HEK293 (cell line): ENCODE measurements around the gene C21orf91.

Experiments used
- CTCF ChIA-PET: fragments of 350-600 bp; formaldehyde crosslinking; extraction: SDS; loops from one replicate; lab custom pipeline; 2021; ENCODE audit warnings: antibody characterized with exemption; lab: Yijun Ruan, JAX
- POLR2A ChIA-PET: fragments of 300-600 bp; formaldehyde crosslinking; extraction: SDS; loops from one replicate; lab custom pipeline; 2020; ENCODE audit warnings: antibody characterized with exemption, inconsistent platforms; lab: Yijun Ruan, JAX
- H3K27ac ChIP-seq: fragments of 200-500 bp; sonication (Bioruptor generic); 2 replicates; pipeline ENCODE4 v1.5.1; 2014; ENCODE audit warnings: low read depth, low read length, control low read depth, inconsistent platforms; ENCODE audit errors: extremely low read depth
- H3K36me3 ChIP-seq, 2 experiments: fragments of 200-500 bp in 1 of 2; sonication (Bioruptor generic) in 1 of 2; 1 replicate in 1 of 2; 2 replicates in 1 of 2; pipeline ENCODE4 v1.5.1; 2014 to 2017; ENCODE audit warnings: inconsistent platforms in 2 of 2, low read length in 2 of 2; ENCODE audit not compliant: control insufficient read depth in 2 of 2, insufficient read depth in 1 of 2
- H3K4me1 ChIP-seq: fragments of 200-500 bp; sonication (Bioruptor generic); 2 replicates; pipeline ENCODE4 v1.5.1; 2014; ENCODE audit warnings: mild to moderate bottlenecking, low read length, inconsistent platforms; ENCODE audit not compliant: control insufficient read depth, insufficient read depth
- H3K4me3 ChIP-seq: 2 replicates; pipeline ENCODE4 v1.5.1; 2011; ENCODE audit warnings: low read depth, mild to moderate bottlenecking, control low read depth, low read length, moderate library complexity
- H3K9me3 ChIP-seq: fragments of 200-500 bp; sonication (Bioruptor generic); 2 replicates; pipeline ENCODE4 v1.5.1; 2014; ENCODE audit warnings: low read depth, low read length, inconsistent platforms; ENCODE audit not compliant: control insufficient read depth, insufficient read depth
- BCL11B ChIP-seq: fragments of 450-650 bp; formaldehyde crosslinking; IDR thresholded peaks from 2 replicates; pipeline ENCODE4 v1.5.1; 2016; ENCODE audit warnings: low read depth, missing biosample characterization, missing genetic modification characterization
- GLI2 ChIP-seq: fragments of 450-650 bp; formaldehyde crosslinking; IDR thresholded peaks from 2 replicates; pipeline ENCODE4; 2017; ENCODE audit warnings: missing biosample characterization, missing genetic modification characterization, low read depth, borderline replicate concordance
- HIC1 ChIP-seq: fragments of 450-650 bp; formaldehyde crosslinking; IDR thresholded peaks from 2 replicates; pipeline ENCODE4 v1.5.1; 2016; ENCODE audit warnings: missing biosample characterization, missing genetic modification characterization
- RBAK ChIP-seq: fragments of 450-650 bp; formaldehyde crosslinking; IDR thresholded peaks from 2 replicates; pipeline ENCODE4 v1.5.1; 2016; ENCODE audit warnings: missing biosample characterization, missing genetic modification characterization
- TRIM28 ChIP-seq: IDR thresholded peaks from 2 replicates; pipeline ENCODE4 v1.6.1; 2011; ENCODE audit warnings: low read length, control low read depth, borderline replicate concordance
- ZBTB8A ChIP-seq: fragments of 450-650 bp; formaldehyde crosslinking; IDR thresholded peaks from 2 replicates; pipeline ENCODE4 v1.5.1; 2016; ENCODE audit warnings: missing biosample characterization, missing genetic modification characterization
- ZNF112 ChIP-seq: fragments of 450-650 bp; formaldehyde crosslinking; IDR thresholded peaks from 2 replicates; pipeline ENCODE4 v1.5.0; 2017; ENCODE audit warnings: missing biosample characterization, missing genetic modification characterization
- ZNF169 ChIP-seq: fragments of 450-650 bp; formaldehyde crosslinking; IDR thresholded peaks from 2 replicates; pipeline ENCODE4 v1.5.1; 2016; ENCODE audit warnings: missing biosample characterization, missing genetic modification characterization
- ZNF24 ChIP-seq: fragments of 450-650 bp; formaldehyde crosslinking; IDR thresholded peaks from 2 replicates; pipeline ENCODE4 v1.5.1; 2016; ENCODE audit warnings: missing biosample characterization, missing genetic modification characterization
- ZNF391 ChIP-seq: fragments of 450-650 bp; formaldehyde crosslinking; IDR thresholded peaks from 2 replicates; pipeline ENCODE4 v1.5.1; 2016; ENCODE audit warnings: low read depth, missing biosample characterization, missing genetic modification characterization, borderline replicate concordance
- ZNF404 ChIP-seq: fragments of 450-650 bp; formaldehyde crosslinking; IDR thresholded peaks from 2 replicates; pipeline ENCODE4 v1.5.1; 2017; ENCODE audit warnings: missing biosample characterization, missing genetic modification characterization
- ZNF518A ChIP-seq: fragments of 450-650 bp; formaldehyde crosslinking; conservative IDR thresholded peaks from 2 replicates; pipeline ENCODE4 v1.5.1; 2016; ENCODE audit warnings: low read depth, missing biosample characterization, missing genetic modification characterization
- ZNF645 ChIP-seq: fragments of 450-650 bp; formaldehyde crosslinking; IDR thresholded peaks from 2 replicates; pipeline ENCODE4; 2016; ENCODE audit warnings: missing biosample characterization, missing genetic modification characterization
- ZNF670 ChIP-seq: fragments of 450-650 bp; formaldehyde crosslinking; IDR thresholded peaks from 2 replicates; pipeline ENCODE4 v1.5.1; 2016; ENCODE audit warnings: missing biosample characterization, missing genetic modification characterization, low read depth
- ZNF747 ChIP-seq: fragments of 450-650 bp; formaldehyde crosslinking; IDR thresholded peaks from 2 replicates; pipeline ENCODE4 v1.5.1; 2016; ENCODE audit warnings: missing biosample characterization, missing genetic modification characterization
- ZNF768 ChIP-seq: fragments of 450-650 bp; formaldehyde crosslinking; IDR thresholded peaks from 2 replicates; pipeline ENCODE4 v1.5.1; 2018; ENCODE audit warnings: missing biosample characterization, mild to moderate bottlenecking, missing genetic modification characterization
- ZSCAN30 ChIP-seq: fragments of 450-650 bp; IDR thresholded peaks from 2 replicates; pipeline ENCODE4 v1.5.1; 2018; ENCODE audit warnings: missing biosample characterization, mild to moderate bottlenecking, missing genetic modification characterization, moderate library complexity

Gene C21orf91

GRCh38 chr21:17781524-17781923, 37.6 kb downstream of the C21orf91 start:
- Histone ChIP-seq H3K27ac (no peak overlapping the region), H3K9me3 (no peaks in the 10 kb centered on the region), H3K36me3 (peaks cover 5 to 13% of the 10 kb centered on the region in 2 experiments; a peak in 2 of 3 replicates), H3K4me3 (no peak overlapping the region), H3K4me1 (peaks cover 7% of the 10 kb centered on the region; the same call in 1 of the 2 replicates)
- TF ChIP-seq ZNF391 (tag by site-specific recombination) (no peak), ZNF768 (no peak), ZSCAN30 (tag by site-specific recombination) (no peak), ZNF747 (tag by site-specific recombination) (no peak), ZBTB8A (tag by site-specific recombination) (no peak), TRIM28 (no peak), ZNF112 (no peak), ZNF404 (tag by site-specific recombination) (no peak), ZNF169 (tag by site-specific recombination) (no peak), ZNF645 (tag by site-specific recombination) (no peak), ZNF670 (tag by site-specific recombination) (no peak), RBAK (tag by site-specific recombination) (no peak), ZNF518A (tag by site-specific recombination) (no peak), GLI2 (no peak), ZNF24 (tag by site-specific recombination) (no peak)
- ChIA-PET POLR2A (no interaction called here), CTCF (interaction anchor here (0.6 to 1.4 kb wide), 4 partner anchors 21 to 339 kb away, joined by 3 to 6 read pairs (median 5); no protein-coding TSS in a partner anchor)

- TF ChIP-seq BCL11B (tag by site-specific recombination) (no peak), HIC1 (tag by site-specific recombination) (no peak)
- no peak overlapping the region for H3K27ac ChIP-seq
- POLR2A ChIA-PET = no interaction called here
These were observed 38.6 kb downstream of the C21orf91 start for GRCh38 chr21:17780539-17780938.

More at GRCh38 chr21:17780539-17780938, 38.6 kb downstream of the C21orf91 start:
- H3K4me3 ChIP-seq = no peak overlapping the region
- peaks cover 7% of the 10 kb centered on the region; the same call in 1 of the 2 replicates for H3K4me1 ChIP-seq
- CTCF ChIA-PET = interaction anchor here (1.4 kb wide), 1 partner anchor 22 kb away, joined by 3 read pairs; no protein-coding TSS in a partner anchor
- no peaks in the 10 kb centered on the region for H3K9me3 ChIP-seq
- peaks cover 0 to 3% of the 10 kb centered on the region in 2 experiments; a peak in 1 of 3 replicates for H3K36me3 ChIP-seq
